Endodermal cell (in vitro differentiated cells): Measurements from ENCODE around the gene SERPINA5. TPM values are rescaled to one million over a fixed set of nuclear protein-coding genes. Genes with fewer than 3 reads are reported as not detected.

Source experiments
- DNase-seq: peaks from one replicate; pipeline ENCODE4 v3.0.0-alpha.2; 2017
- H3K27ac ChIP-seq: 2 replicates; pipeline ENCODE4 v1.5.1; 2013; ENCODE audit warnings: mild to moderate bottlenecking, low read depth, low read length, moderate library complexity
- H3K27me3 ChIP-seq: 2 replicates; pipeline ENCODE4 v1.6.1; 2013; ENCODE audit warnings: mild to moderate bottlenecking, low read length, moderate library complexity; ENCODE audit not compliant: insufficient read depth, control insufficient read depth, poor library complexity, severe bottlenecking
- H3K36me3 ChIP-seq: 2 replicates; pipeline ENCODE4 v1.7.0; 2013; ENCODE audit warnings: mild to moderate bottlenecking, low read length, moderate library complexity; ENCODE audit not compliant: control insufficient read depth, insufficient read depth
- H3K4me1 ChIP-seq: one replicate; pipeline ENCODE4 v1.7.0; 2013; ENCODE audit warnings: low read length; ENCODE audit not compliant: control insufficient read depth, insufficient read depth
- H3K4me3 ChIP-seq: 2 replicates; pipeline ENCODE4 v1.5.1; 2013; ENCODE audit warnings: mild to moderate bottlenecking, low read length, moderate library complexity
- H3K9ac ChIP-seq: 2 replicates; pipeline ENCODE4 v1.6.1; 2013; ENCODE audit warnings: mild to moderate bottlenecking, low read length, moderate library complexity; ENCODE audit not compliant: poor library complexity, severe bottlenecking; ENCODE audit errors: extremely low read depth
- H3K9me3 ChIP-seq: 2 replicates; pipeline ENCODE4 v1.6.1; 2013; ENCODE audit warnings: mild to moderate bottlenecking, low read length, moderate library complexity; ENCODE audit not compliant: control insufficient read depth
- H3K27ac Mint-ChIP-seq: 2 replicates; pipeline ENCODE4 v1.8.0; 2020; ENCODE audit warnings: mixed read lengths
- H3K27me3 Mint-ChIP-seq: 2 replicates; pipeline ENCODE4 v1.8.0; 2021; ENCODE audit warnings: mild to moderate bottlenecking, mixed read lengths; ENCODE audit not compliant: insufficient read depth
- H3K36me3 Mint-ChIP-seq: 2 replicates; pipeline ENCODE4 v1.8.0; 2020; ENCODE audit warnings: low read depth, mixed read lengths
- H3K4me1 Mint-ChIP-seq: 2 replicates; pipeline ENCODE4 v1.8.0; 2020; ENCODE audit warnings: mixed read lengths
- H3K4me3 Mint-ChIP-seq: 2 replicates; pipeline ENCODE4 v1.8.0; 2020; ENCODE audit warnings: mild to moderate bottlenecking, moderate library complexity, mixed read lengths
- H3K9me3 Mint-ChIP-seq: 2 replicates; pipeline ENCODE4 v1.8.0; 2020; ENCODE audit warnings: mild to moderate bottlenecking, mixed read lengths
- CTCF ChIP-seq: fragments of 200-600 bp; sonication (generic); conservative IDR thresholded peaks from 2 replicates; pipeline ENCODE4 v1.5.0; 2021; ENCODE audit warnings: antibody characterized with exemption, mild to moderate bottlenecking
- WGBS, 2 experiments: methylation state at CpG; one replicate each; pipeline versions ENCODE4 v1.1.5 to v1.1.7; 2013; ENCODE audit warnings: missing lambda C conversion rate in 2 of 2, mixed read lengths in 1 of 2; ENCODE audit not compliant: insufficient coverage in 1 of 2, insufficient read length in 1 of 2; 5-methylcytosine and 5-hydroxymethylcytosine counted together
- total RNA-seq, 2 donors: library from RNA; stranded (reverse); fragmentation: NEBNext Ultra II Directional in 1 of 2; extraction: Animal tissue kit (Norgen Biotek cat#: 25700) in 1 of 2; gene quantifications; 2 replicates in 1 of 2; 3 replicates in 1 of 2; pipeline ENCODE4 v1.2.1, GENCODE V29; 2021

The SERPINA5 gene
- total RNA-seq, 2 donors from 2014 or later: 1.5 to 2.8 TPM

- H3K27ac ChIP-seq: no peak overlapping the region
- 95% methylated on average over 5 of the region's 5 CpGs; no CpG with 5 or more reads in 1 of the 2 experiments for WGBS, 2 experiments
- no peaks in the 10 kb centered on the region for H3K36me3 Mint-ChIP-seq
- no peaks in the 10 kb centered on the region for H3K27me3 ChIP-seq
- H3K4me3 Mint-ChIP-seq: no peak overlapping the region
- no peak overlapping the region for H3K27ac Mint-ChIP-seq
- H3K4me1 Mint-ChIP-seq: peaks cover 7% of the 10 kb centered on the region
- H3K9ac ChIP-seq: no peak overlapping the region
- peaks cover 30% of the 10 kb centered on the region for H3K9me3 Mint-ChIP-seq
- peaks cover 12% of the 10 kb centered on the region for H3K27me3 Mint-ChIP-seq
- no peaks in the 10 kb centered on the region for H3K4me1 ChIP-seq
- DNase-seq: no peak
- no peak for TF ChIP-seq CTCF
- no peak overlapping the region for H3K4me3 ChIP-seq
- no peaks in the 10 kb centered on the region for H3K36me3 ChIP-seq
- H3K9me3 ChIP-seq: peaks cover 32% of the 10 kb centered on the region
Observed at GRCh38 chr14:94617366-94617941, 36.2 kb downstream of the SERPINA5 start.

GRCh38 chr14:94617988-94618822 lies 37.0 kb downstream of the SERPINA5 start:
- H3K4me1 ChIP-seq: no peaks in the 10 kb centered on the region
- no peak for DNase-seq

GRCh38 chr14:94619297-94619696 lies 38.1 kb downstream of the SERPINA5 start:
- H3K27ac ChIP-seq: no peak overlapping the region
- TF ChIP-seq CTCF: no peak
- 91 to 100% methylated on average over 1 to 6 of the region's 6 CpGs for WGBS, 2 experiments
- no peak overlapping the region for H3K27ac Mint-ChIP-seq
- no peak overlapping the region for H3K4me3 ChIP-seq
- H3K9me3 Mint-ChIP-seq: peaks cover 30% of the 10 kb centered on the region
- no peaks in the 10 kb centered on the region for H3K4me1 ChIP-seq
- peaks cover 10% of the 10 kb centered on the region for H3K27me3 Mint-ChIP-seq
- H3K4me3 Mint-ChIP-seq: no peak overlapping the region
- no peaks in the 10 kb centered on the region for H3K36me3 ChIP-seq
- DNase-seq: no peak
- no peak overlapping the region for H3K9ac ChIP-seq
- H3K27me3 ChIP-seq: no peaks in the 10 kb centered on the region
- H3K36me3 Mint-ChIP-seq: no peaks in the 10 kb centered on the region
- H3K9me3 ChIP-seq: peaks cover 32% of the 10 kb centered on the region
- peaks cover 5% of the 10 kb centered on the region for H3K4me1 Mint-ChIP-seq

More at GRCh38 chr14:94617988-94618822, 37.0 kb downstream of the SERPINA5 start:
- Mint-ChIP-seq H3K4me1 (peaks cover 7% of the 10 kb centered on the region), H3K9me3 (peaks cover 30% of the 10 kb centered on the region), H3K36me3 (no peaks in the 10 kb centered on the region), H3K27me3 (peaks cover 12% of the 10 kb centered on the region), H3K27ac (no peak overlapping the region), H3K4me3 (no peak overlapping the region)
- Histone ChIP-seq H3K36me3 (no peaks in the 10 kb centered on the region), H3K4me3 (no peak overlapping the region), H3K27me3 (no peaks in the 10 kb centered on the region), H3K9ac (no peak overlapping the region), H3K9me3 (peaks cover 32% of the 10 kb centered on the region), H3K27ac (no peak overlapping the region)
- TF ChIP-seq CTCF: no peak
- WGBS, 2 experiments: 99 to 100% methylated on average over 1 to 3 of the region's 3 CpGs
